ENCODE measurements around the gene ATP1A4.

The ATP1A4 gene

DNA sequence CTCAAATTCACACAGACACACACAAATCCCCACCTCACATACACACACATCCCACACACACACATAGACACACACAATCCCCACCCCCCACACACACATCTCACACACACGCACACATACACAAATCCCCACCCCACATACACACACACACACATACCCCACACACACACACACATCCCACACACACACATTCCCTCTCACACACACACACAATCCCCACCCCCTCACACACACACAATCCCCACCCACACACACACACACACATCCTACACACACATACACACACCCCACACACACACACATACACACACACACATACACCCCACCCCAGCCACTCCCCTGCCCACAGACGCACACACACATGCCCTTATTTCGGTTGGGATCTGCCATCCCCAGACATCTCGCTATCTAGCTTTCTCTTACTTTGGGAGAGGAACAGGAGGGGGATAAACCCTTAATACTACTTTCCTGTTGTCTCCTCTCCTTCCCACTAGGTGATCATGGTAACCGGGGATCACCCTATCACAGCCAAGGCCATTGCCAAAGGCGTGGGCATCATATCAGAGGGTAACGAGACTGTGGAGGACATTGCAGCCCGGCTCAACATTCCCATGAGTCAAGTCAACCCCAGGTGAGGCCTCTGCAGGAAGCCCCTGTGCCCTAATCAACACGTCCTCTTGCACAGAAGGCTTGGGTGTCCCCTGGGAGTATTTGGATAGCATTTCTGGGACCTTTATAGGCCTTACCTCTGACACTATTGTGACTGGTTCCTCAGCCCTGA, 17.2 kb upstream of the ATP1A4 start:
- no peak for DNase-seq (ENCODE audit: low read depth)
- no peak for TF ChIP-seq CTCF (IDR thresholded peaks at IDR 0.05; ENCODE audit: control insufficient read depth, extremely low read depth, insufficient read depth)
- no peak overlapping the region for H3K4me3 ChIP-seq (ENCODE audit: low read depth, low read length)

DNA sequence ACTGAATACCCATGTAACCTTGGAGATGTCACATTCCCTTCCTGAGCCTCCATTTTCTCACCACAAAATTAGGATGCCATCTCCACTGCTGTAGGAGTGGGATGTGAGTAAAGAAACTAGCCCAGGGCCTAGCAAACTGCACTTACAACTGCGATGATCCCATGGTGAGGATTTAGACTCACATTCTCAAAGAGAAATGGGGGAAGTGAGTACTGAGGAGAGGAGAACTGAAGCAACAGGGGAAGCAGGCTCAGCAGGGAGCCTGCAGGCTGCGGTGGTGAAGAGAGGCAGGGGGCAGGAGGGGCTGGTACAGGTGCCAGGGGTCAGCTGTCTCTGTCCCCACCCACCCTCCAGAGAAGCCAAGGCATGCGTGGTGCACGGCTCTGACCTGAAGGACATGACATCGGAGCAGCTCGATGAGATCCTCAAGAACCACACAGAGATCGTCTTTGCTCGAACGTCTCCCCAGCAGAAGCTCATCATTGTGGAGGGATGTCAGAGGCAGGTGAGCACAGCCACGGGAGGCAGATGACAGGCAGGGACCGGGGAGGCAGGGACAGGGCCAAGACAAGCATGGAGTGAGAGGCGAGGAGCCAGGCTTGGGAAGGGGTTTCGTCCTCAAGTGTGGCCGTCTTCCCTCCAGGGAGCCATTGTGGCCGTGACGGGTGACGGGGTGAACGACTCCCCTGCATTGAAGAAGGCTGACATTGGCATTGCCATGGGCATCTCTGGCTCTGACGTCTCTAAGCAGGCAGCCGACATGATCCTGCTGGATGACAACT, 16.4 kb upstream of the ATP1A4 start:
- DNase-seq (ENCODE audit: low read depth), result no peak
- no peak for TF ChIP-seq CTCF (IDR thresholded peaks at IDR 0.05; ENCODE audit: control insufficient read depth, extremely low read depth, insufficient read depth)
- H3K4me3 ChIP-seq (ENCODE audit: low read depth, low read length), result no peak overlapping the region

- no peak for TF ChIP-seq CTCF (IDR thresholded peaks at IDR 0.05; ENCODE audit: control insufficient read depth, extremely low read depth, insufficient read depth)
- DNase-seq (ENCODE audit: low read depth), result no peak
- H3K4me3 ChIP-seq (ENCODE audit: low read depth, low read length), result no peak overlapping the region
Observed at GRCh38 chr1:160136121-160136925, 15.1 kb upstream of the ATP1A4 start.

DNA sequence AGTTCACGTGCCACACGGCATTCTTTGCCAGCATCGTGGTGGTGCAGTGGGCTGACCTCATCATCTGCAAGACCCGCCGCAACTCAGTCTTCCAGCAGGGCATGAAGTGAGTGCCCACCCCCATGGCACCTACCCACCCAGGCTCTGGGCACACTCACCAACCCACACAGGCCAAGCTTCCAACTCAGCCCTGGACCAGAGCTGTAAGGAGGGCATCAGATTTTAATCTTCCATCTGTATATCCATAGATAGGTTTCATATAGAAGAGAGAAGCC, 14.5 kb upstream of the ATP1A4 start:
- no peak for TF ChIP-seq CTCF (IDR thresholded peaks at IDR 0.05; ENCODE audit: control insufficient read depth, extremely low read depth, insufficient read depth)
- H3K4me3 ChIP-seq (ENCODE audit: low read depth, low read length), result no peak overlapping the region
- DNase-seq (ENCODE audit: low read depth), result no peak

DNA sequence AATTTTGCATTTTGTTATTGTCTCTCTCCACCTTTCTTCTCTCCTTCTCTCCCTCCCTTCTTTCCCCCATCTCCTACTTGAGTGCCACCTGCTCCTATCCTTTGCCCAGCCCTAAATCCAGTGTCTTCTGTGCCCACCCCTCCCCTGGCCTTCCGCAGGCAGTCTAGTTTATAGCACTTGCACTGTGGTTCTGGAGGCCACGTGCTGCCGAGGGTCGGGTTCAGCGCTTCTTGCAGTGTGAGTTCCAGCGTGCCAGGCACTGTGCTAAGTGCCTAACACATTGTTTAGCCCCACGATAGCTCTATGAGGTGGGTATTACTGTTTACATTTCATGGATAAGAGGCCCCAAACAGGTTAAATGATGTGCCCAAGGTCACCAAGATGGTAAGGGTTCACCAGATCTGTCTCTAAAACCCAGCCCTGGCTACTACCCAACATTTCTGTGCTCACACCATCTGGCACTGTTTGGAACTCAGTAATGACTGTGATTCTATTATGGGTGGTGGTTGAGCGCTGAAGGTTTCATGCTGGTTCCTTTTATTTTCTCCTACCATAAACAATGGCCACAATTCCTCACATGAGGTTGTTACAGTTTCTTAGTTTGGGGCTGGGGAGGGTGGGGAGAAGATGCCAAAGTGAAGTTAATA, 14.1 kb upstream of the ATP1A4 start:
- no peak for DNase-seq (ENCODE audit: low read depth)
- H3K4me3 ChIP-seq (ENCODE audit: low read depth, low read length), result no peak overlapping the region
- no peak for TF ChIP-seq CTCF (IDR thresholded peaks at IDR 0.05; ENCODE audit: control insufficient read depth, extremely low read depth, insufficient read depth)

DNA sequence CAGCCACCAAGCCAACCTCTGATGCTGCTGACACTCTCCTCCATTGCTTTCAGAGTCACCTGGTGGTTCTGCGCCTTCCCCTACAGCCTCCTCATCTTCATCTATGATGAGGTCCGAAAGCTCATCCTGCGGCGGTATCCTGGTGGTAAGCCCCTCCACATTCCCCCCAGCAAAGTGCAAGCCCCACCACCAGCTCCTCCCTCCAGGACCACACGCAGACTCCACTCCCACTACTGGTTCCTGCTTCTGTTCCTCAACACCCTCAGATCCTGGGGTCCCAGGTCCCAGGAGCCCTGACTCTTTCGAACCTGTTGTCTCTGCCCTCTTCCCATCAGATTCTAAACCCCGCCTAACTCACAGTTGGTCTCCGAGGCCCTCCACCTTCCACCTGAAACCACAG, 11.6 kb upstream of the ATP1A4 start:
- DNase-seq (ENCODE audit: low read depth), result no peak
- H3K4me3 ChIP-seq (ENCODE audit: low read depth, low read length), result no peak overlapping the region
- TF ChIP-seq CTCF (IDR thresholded peaks at IDR 0.05; ENCODE audit: control insufficient read depth, extremely low read depth, insufficient read depth), result no peak

Data from LNCaP clone FGC (cell line).